HepG2 (cell line): ENCODE data around the gene CCDC57. TPM values are rescaled to one million over a fixed set of nuclear protein-coding genes. Genes with fewer than 3 reads are reported as not detected.

ENCODE experiments used
- ELF4 ChIP-seq: sonication (generic); formaldehyde crosslinking; IDR thresholded peaks from 2 replicates; pipeline ENCODE4 v1.5.0; 2020; ENCODE audit warnings: missing genetic modification reagents, mild to moderate bottlenecking, moderate library complexity, borderline replicate concordance
- FOXK2 ChIP-seq: fragments of 450-650 bp; IDR thresholded peaks from 2 replicates; pipeline ENCODE4 v1.6.1; 2016
- HNF4G ChIP-seq, 2 experiments: sonication (generic) in 1 of 2; formaldehyde crosslinking in 1 of 2; IDR thresholded peaks; 2 replicates each; pipeline versions ENCODE4 v1.4.0 to v1.6.1; 2011 to 2020; ENCODE audit warnings: borderline replicate concordance in 2 of 2, low read depth in 2 of 2, mild to moderate bottlenecking in 2 of 2, low read length in 1 of 2, missing genetic modification reagents in 1 of 2, moderate library complexity in 1 of 2
- IRX3 ChIP-seq: sonication (generic); formaldehyde crosslinking; IDR thresholded peaks from 2 replicates; pipeline ENCODE4 v1.8.1; 2023; ENCODE audit warnings: mild to moderate bottlenecking, low read depth, missing genetic modification reagents, borderline replicate concordance
- PHF8 ChIP-seq: sonication (generic); formaldehyde crosslinking; IDR thresholded peaks from 2 replicates; pipeline ENCODE4 v1.5.0; 2020; ENCODE audit warnings: missing genetic modification reagents
- RORA ChIP-seq: sonication (generic); formaldehyde crosslinking; IDR thresholded peaks from 2 replicates; pipeline ENCODE4 v1.5.0; 2020; ENCODE audit warnings: mild to moderate bottlenecking, missing genetic modification reagents, moderate library complexity
- SRY ChIP-seq: sonication (generic); formaldehyde crosslinking; IDR thresholded peaks from 2 replicates; pipeline ENCODE4 v1.8.0; 2022; ENCODE audit warnings: mild to moderate bottlenecking, missing genetic modification reagents
- TCF12 ChIP-seq, 2 experiments: fragments of 450-650 bp in 1 of 2; sonication (generic) in 1 of 2; formaldehyde crosslinking in 1 of 2; IDR thresholded peaks; 2 replicates each; pipeline versions ENCODE4 v1.6.1 to v1.8.0; 2017 to 2022; ENCODE audit warnings: antibody characterized with exemption in 1 of 2, mild to moderate bottlenecking in 1 of 2, missing genetic modification reagents in 1 of 2, moderate library complexity in 1 of 2
- TGIF2 ChIP-seq: IDR thresholded peaks from 2 replicates; pipeline ENCODE4 v1.6.1; 2016; ENCODE audit warnings: control low read depth, missing compliant biosample characterization
- ZIK1 ChIP-seq: sonication (generic); formaldehyde crosslinking; IDR thresholded peaks from 2 replicates; pipeline ENCODE4 v1.5.0; 2020; ENCODE audit warnings: mild to moderate bottlenecking, low read depth, missing genetic modification reagents, borderline replicate concordance
- ZNF224 ChIP-seq: sonication (generic); formaldehyde crosslinking; IDR thresholded peaks from 2 replicates; pipeline ENCODE4 v1.5.0; 2020; ENCODE audit warnings: mild to moderate bottlenecking, missing genetic modification reagents
- ZNF562 ChIP-seq: sonication (generic); formaldehyde crosslinking; IDR thresholded peaks from 2 replicates; pipeline ENCODE4 v1.8.0; 2022; ENCODE audit warnings: missing genetic modification reagents, borderline replicate concordance
- ZNF678 ChIP-seq: sonication (generic); formaldehyde crosslinking; IDR thresholded peaks from 2 replicates; pipeline ENCODE4 v1.4.0; 2020; ENCODE audit warnings: mild to moderate bottlenecking, missing genetic modification reagents
- polyA plus RNA-seq, 8 experiments: library from polyadenylated mRNA; depleted of rRNA in 3 of 8; stranded (reverse) in 7 of 8; unstranded in 1 of 8; fragments of >200 nt; fragmentation: Illumina TruSeq in 4 of 8; extraction: Trizol in 4 of 8; gene quantifications; 2 replicates each; pipeline versions ENCODE4 v1.2.1 to v1.2.3, GENCODE V29; 2011 to 2016; ENCODE audit warnings: low read depth in 4 of 8, missing spikeins in 1 of 8, mixed read lengths in 1 of 8; ENCODE audit not compliant: insufficient read depth in 1 of 8
- total RNA-seq, 5 experiments: library from RNA; depleted of rRNA; stranded (reverse); fragments of >200 nt; fragmentation: Illumina TruSeq; extraction: Trizol; gene quantifications; 2 replicates each; pipeline ENCODE4 v1.2.3, GENCODE V29; 2016; ENCODE audit warnings: low read depth in 1 of 5
- TF ChIP-seq, protein P1 (sequence below): sonication (generic); formaldehyde crosslinking; IDR thresholded peaks from 2 replicates; pipeline ENCODE4 v1.4.0; 2020; ENCODE audit warnings: missing genetic modification reagents, mild to moderate bottlenecking, borderline replicate concordance
- TF ChIP-seq, protein P2 (sequence below): sonication (generic); IDR thresholded peaks from 2 replicates; pipeline ENCODE4 v1.6.1; 2016; ENCODE audit warnings: low read depth, borderline replicate concordance
- TF ChIP-seq, protein P3 (sequence below): IDR thresholded peaks from 2 replicates; pipeline ENCODE4 v1.6.1; 2018; ENCODE audit warnings: missing genetic modification reagents, mild to moderate bottlenecking, missing compliant biosample characterization
- TF ChIP-seq, protein P4 (sequence below): sonication (generic); formaldehyde crosslinking; conservative IDR thresholded peaks from 2 replicates; pipeline ENCODE4 v1.4.0; 2020; ENCODE audit warnings: missing genetic modification reagents

The CCDC57 gene
- total and polyA plus RNA-seq, 2 of the 13 experiments (the other 11 are each of a cell fraction or from before 2014, with no cell fraction given): 59.3 to 59.9 TPM

DNA sequence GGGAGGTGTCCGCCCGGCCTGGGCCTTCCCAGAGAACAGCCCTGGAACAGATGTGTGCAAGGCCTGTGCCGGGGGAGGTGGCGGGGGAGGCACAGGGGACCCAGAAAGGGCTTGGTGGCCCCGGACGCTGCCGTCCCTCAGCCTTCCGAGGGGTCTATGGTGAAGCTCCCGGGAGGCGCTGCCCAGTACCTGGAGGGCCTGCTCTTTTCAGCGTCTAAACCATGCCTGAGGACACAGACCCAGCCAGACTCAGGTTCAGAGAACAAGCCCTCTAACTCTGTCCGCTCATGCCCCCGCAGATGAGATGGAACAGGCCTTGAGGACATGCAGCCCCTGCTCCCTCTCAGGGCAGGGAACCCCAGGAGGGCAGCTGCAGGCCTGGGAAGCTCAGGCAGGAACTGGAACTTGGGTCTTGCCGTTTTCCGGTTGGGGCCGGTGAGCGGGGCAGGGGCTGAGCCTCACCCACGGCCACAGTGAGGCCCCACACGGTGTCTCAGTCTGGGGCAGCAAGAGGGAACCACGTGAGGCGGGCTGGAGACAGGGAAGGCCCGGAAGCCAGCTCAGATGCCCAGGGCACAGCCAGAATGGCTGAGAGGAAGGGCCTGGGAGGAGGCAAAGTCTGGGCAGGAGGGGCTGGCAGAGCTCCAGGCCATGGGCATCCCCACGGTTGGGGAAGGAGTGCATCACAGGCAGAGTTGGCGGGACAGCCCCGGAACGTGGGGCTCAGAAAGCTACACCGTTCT lies 28.7 kb upstream of the CCDC57 start (continued):
- 0 out of 2 replicates have a peak, but pooled peaks have one; percentile 36 for TF ChIP-seq SRY (CRISPR knock-in tag)
- TF ChIP-seq RORA: no peak
- no peak for TF ChIP-seq ZIK1 (CRISPR knock-in tag)
- 0 out of 2 replicates have a peak, but pooled peaks have one; percentile 59 for TF ChIP-seq ZNF224 (CRISPR knock-in tag)
- TF ChIP-seq HNF4G (IDR thresholded peaks at IDR 0.05; ENCODE audit: borderline replicate concordance, low read depth, low read length): no peak
- TF ChIP-seq HNF4G (CRISPR knock-in tag; IDR thresholded peaks at IDR 0.05; ENCODE audit: borderline replicate concordance, low read depth): no peak; the same call in 1 of the 2 replicates
- no peak; the same call in 1 of the 2 replicates for TF ChIP-seq ZNF678
- TF ChIP-seq, protein P1, sequence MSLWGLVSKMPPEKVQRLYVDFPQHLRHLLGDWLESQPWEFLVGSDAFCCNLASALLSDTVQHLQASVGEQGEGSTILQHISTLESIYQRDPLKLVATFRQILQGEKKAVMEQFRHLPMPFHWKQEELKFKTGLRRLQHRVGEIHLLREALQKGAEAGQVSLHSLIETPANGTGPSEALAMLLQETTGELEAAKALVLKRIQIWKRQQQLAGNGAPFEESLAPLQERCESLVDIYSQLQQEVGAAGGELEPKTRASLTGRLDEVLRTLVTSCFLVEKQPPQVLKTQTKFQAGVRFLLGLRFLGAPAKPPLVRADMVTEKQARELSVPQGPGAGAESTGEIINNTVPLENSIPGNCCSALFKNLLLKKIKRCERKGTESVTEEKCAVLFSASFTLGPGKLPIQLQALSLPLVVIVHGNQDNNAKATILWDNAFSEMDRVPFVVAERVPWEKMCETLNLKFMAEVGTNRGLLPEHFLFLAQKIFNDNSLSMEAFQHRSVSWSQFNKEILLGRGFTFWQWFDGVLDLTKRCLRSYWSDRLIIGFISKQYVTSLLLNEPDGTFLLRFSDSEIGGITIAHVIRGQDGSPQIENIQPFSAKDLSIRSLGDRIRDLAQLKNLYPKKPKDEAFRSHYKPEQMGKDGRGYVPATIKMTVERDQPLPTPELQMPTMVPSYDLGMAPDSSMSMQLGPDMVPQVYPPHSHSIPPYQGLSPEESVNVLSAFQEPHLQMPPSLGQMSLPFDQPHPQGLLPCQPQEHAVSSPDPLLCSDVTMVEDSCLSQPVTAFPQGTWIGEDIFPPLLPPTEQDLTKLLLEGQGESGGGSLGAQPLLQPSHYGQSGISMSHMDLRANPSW (CRISPR knock-in tag): no peak
- TF ChIP-seq, protein P2, sequence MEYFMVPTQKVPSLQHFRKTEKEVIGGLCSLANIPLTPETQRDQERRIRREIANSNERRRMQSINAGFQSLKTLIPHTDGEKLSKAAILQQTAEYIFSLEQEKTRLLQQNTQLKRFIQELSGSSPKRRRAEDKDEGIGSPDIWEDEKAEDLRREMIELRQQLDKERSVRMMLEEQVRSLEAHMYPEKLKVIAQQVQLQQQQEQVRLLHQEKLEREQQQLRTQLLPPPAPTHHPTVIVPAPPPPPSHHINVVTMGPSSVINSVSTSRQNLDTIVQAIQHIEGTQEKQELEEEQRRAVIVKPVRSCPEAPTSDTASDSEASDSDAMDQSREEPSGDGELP: no peak; the same call in 1 of the 2 replicates
- TF ChIP-seq, protein P3, sequence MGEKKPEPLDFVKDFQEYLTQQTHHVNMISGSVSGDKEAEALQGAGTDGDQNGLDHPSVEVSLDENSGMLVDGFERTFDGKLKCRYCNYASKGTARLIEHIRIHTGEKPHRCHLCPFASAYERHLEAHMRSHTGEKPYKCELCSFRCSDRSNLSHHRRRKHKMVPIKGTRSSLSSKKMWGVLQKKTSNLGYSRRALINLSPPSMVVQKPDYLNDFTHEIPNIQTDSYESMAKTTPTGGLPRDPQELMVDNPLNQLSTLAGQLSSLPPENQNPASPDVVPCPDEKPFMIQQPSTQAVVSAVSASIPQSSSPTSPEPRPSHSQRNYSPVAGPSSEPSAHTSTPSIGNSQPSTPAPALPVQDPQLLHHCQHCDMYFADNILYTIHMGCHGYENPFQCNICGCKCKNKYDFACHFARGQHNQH (CRISPR knock-in tag): no peak; the same call in 1 of the 2 replicates
- TF ChIP-seq ZNF562 (CRISPR knock-in tag): no peak
- peak; percentile 65 for TF ChIP-seq TGIF2 (CRISPR knock-in tag)
- no peak for TF ChIP-seq IRX3 (CRISPR knock-in tag)
- 0 out of 2 replicates have a peak, but pooled peaks have one; percentile 9 for TF ChIP-seq ELF4 (CRISPR knock-in tag)
- TF ChIP-seq TCF12 (IDR thresholded peaks at IDR 0.05): no peak
- TF ChIP-seq TCF12 (CRISPR knock-in tag; IDR thresholded peaks at IDR 0.05): peak; percentile 92
- TF ChIP-seq PHF8 (CRISPR knock-in tag): peak; percentile 16
- no peak for TF ChIP-seq FOXK2
- TF ChIP-seq, protein P4, sequence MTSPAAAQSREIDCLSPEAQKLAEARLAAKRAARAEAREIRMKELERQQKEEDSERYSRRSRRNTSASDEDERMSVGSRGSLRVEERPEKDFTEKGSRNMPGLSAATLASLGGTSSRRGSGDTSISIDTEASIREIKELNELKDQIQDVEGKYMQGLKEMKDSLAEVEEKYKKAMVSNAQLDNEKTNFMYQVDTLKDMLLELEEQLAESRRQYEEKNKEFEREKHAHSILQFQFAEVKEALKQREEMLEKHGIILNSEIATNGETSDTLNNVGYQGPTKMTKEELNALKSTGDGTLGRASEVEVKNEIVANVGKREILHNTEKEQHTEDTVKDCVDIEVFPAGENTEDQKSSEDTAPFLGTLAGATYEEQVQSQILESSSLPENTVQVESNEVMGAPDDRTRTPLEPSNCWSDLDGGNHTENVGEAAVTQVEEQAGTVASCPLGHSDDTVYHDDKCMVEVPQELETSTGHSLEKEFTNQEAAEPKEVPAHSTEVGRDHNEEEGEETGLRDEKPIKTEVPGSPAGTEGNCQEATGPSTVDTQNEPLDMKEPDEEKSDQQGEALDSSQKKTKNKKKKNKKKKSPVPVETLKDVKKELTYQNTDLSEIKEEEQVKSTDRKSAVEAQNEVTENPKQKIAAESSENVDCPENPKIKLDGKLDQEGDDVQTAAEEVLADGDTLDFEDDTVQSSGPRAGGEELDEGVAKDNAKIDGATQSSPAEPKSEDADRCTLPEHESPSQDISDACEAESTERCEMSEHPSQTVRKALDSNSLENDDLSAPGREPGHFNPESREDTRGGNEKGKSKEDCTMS (CRISPR knock-in tag): no peak
